ENCODE measurements around the gene P2RY13.

P2RY13 gene

GRCh38 chr3:151329363-151329762 lies at the start of gene P2RY13:
TSS of gene P2RY13 (minus strand) at chr3:151329549. CDS start at chr3:151329528, 21 bp downstream.
- no peak for DNase-seq

- DNase-seq: no peak
These were observed 48.5 kb upstream of the P2RY13 start for GRCh38 chr3:151377768-151378385.

- no peak for DNase-seq
These were observed 42.9 kb upstream of the P2RY13 start for GRCh38 chr3:151372063-151372820.

- no peak for DNase-seq
These were observed 42.2 kb upstream of the P2RY13 start for GRCh38 chr3:151371526-151371925.

DNA sequence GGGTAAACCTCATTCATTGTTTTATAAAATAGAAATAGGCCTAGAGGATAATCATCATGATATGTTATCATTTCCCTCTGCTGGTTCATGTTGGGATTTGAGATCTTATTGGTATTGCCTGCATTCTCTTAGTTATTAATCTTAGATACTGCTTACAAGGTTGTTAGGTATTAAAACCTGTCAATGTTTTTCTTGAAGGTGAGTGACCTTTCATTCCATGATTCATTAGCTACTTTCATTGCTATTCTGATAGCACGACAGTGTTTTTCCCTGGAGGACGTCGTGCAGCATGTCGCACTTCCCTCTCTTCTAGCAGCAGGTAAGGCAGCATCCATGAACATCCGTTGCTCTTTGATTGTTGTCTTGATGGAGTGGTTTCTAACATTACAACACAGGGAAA lies 38.1 kb upstream of the P2RY13 start:
- DNase-seq: no peak

GRCh38 chr3:151366993-151367392 lies 37.6 kb upstream of the P2RY13 start:
- DNase-seq: no peak

GRCh38 chr3:151362751-151363174 lies 33.4 kb upstream of the P2RY13 start:
- no peak for DNase-seq

GRCh38 chr3:151357463-151357850 lies 28.1 kb upstream of the P2RY13 start:
- DNase-seq: no peak

DNA sequence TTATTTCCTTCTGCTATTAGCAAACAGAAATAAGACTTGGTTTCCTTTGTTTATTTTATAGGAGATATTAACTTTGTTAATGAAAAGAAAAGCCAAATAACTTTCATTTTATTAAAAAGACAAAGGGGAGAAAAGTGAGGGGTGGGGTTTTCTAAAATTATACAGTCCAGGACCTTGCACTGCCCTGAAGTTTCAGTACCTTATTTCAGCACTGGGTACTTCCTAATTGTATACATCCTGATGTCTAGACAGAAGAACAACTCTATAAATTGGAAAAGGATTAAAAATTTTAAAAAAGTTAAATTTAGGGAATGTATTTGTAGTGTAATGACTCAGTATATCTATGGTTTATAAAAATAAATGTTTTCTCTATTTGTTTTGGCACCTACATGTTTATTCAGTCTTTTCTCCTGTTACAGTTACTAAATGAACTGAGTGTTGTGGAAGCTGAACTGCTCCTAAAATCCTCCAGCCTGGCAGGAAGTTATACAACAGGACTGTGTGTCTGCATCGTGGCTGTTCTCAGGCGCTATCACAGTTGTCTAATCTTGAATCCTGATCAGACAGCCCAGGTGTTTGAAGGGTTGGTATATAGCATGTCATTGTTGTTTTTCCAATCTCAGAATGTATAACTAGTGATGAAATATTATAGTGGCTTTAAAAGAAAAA lies 27.6 kb upstream of the P2RY13 start:
- DNase-seq: no peak

GRCh38 chr3:151351648-151352047 lies 22.3 kb upstream of the P2RY13 start:
- no peak for DNase-seq

- no peak for DNase-seq
These were observed 21.9 kb upstream of the P2RY13 start for GRCh38 chr3:151351219-151351618.

DNA sequence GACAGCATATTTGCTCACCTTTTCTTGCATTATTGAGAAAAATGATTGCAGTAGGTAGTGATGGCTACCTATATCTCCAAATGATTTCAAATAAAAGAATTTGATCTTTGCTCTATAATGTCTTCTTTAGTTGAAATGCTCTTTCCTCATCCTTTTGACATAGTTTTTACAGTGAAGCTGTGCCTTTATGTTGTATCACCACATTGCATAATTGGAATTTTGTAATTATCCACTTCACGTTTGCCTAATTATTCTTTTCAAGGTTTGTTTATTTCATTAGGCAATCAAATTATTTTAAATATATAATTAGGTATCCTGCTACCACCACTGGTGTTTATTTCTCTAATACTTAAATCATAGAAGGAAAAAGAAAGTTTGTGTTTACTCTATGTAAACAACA lies 21.3 kb upstream of the P2RY13 start:
- no peak for DNase-seq

DNA sequence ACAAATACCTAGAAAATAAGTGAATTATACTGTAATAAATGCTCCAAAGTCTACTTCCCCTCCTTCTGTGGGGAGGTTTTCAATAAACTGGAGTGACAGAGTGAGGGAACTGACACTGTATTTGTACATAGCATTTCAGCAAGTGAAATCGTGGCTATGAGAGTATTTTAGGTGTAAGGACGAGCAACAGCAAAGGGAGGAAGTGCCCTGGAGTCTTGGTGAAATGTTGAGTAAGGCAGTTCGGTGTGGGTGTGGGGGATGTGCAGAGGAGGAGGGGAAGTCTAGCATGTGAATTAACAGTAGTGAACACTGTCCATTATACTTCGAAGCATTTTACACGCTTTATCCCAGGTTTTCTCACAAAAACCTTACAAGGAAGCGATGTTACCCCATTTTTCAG lies 18.1 kb upstream of the P2RY13 start:
- DNase-seq: no peak

DNA sequence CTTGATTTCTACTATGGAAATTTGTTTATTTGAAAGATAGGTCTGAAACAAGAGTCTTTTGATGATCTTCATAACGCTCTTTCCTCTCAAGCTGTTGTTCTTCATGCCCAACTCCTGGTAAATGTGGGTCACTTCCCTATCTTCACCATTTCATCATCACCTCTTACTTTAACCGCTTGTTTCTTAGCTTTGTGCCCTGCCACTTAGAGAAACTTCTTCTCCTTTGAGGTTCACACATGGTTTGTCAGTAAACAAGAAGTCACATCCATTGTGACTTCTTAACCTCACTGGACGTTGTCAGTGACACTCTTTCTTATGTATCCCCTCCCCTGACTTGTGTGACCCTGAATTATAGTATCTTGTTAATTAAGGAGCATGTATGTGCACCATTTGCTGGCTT lies 16.9 kb upstream of the P2RY13 start:
- no peak for DNase-seq

- DNase-seq: no peak
These were observed 16.5 kb upstream of the P2RY13 start for GRCh38 chr3:151345859-151346258.

GRCh38 chr3:151331696-151332095 lies 2.3 kb upstream of the P2RY13 start:
- no peak for DNase-seq

DNA sequence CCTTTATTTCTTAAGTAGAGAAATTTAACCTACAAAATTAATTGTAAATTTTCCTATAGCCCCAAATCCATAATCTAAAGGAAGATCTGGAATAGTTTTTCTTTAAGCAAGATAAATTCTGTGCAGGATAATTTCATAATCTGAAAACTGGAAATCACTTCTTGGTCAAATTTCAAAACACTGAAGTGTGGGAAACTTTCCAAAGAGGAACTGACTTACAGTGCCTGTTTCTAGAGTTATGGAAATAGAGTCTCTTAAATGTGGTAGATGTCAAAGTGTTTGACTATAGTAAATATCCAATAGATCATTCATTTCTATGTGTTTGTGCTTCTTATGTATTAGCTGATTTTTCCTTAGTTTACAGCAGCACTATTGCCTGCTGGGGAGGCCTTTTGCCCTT lies 1.6 kb upstream of the P2RY13 start:
- no peak for DNase-seq

- no peak for DNase-seq
These were observed 1.0 kb upstream of the P2RY13 start for GRCh38 chr3:151330379-151330778.

DNA sequence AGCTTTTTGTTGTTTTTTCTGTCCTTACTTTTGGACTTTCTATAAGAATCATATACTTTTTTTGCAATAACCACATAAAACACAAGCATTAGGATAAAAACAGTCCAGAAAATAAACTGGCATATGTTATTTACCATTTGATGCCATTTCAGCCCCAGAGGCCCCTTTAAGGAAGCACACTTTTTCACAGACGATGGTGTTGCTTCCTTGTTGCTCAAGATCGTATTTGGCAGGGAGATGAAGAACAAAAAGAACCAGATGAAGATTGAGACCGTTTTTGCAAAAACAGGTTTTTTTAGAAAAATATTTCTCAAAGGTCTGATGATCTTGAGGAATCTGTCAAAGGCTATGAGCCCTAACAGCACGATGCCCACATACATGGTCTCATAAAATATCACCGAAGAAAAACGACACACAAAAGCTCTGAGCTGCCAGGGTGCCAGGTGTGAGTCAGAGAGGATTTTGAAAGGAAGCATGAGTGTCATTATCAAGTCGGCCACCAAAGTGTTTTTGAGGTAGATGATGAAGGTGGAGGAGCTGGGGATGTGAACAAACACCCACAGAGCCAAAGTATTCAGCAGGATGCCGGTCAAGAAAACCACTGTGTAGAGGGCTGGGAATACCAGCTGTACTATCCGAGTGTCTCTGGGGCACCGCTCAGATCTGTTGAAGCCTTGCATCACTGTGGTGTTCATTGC lies 902 bp downstream of the P2RY13 start:
- DNase-seq: no peak

- peak; percentile 3 for DNase-seq
These were observed 1.7 kb downstream of the P2RY13 start for GRCh38 chr3:151327571-151328198.

DNA sequence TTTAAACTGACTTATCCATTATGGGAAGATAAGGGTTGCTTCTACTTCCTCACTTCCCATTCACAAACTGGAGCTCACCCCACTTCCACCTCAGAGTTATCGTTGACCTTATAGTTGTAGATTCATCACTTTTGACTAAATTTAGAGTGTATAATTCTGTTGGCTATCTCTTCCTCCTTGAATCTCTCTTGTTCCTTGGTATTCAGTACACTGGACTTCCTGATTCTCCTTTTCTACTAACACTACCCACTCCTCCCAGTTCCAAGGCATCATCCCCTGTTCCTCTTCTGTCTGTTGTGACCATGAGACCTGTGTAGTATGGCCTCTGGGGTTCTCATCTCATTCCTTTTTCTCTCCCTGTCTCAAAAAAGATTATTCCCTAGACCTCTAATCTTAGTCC lies 6.8 kb downstream of the P2RY13 start:
- no peak for DNase-seq

GRCh38 chr3:151321526-151321925 lies 7.8 kb downstream of the P2RY13 start:
- no peak for DNase-seq

DNA sequence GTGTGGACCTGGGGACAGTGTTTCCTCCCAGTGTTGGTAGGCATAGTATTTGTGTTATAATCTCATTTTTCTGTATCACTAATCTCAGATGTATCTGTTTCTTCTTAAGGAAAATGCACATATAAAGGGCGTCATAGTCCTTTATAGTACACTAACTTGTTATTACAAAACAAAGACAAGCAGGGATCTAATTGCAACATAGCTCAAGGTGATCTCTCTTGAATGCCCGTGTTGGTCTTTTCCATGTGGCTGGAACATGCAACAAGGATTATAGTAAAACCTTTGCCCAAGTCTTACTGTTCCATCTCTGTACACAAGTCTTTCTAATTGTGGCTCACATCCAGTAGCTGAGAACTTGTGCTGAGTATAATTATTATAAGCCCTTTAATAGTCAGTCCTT lies 9.2 kb downstream of the P2RY13 start:
- no peak for DNase-seq

Data from NCI-H1417 treated with DMSO at 0.1 percent for 48 hours (cell line).